ENCODE data around the gene DR1. TPM values are rescaled to one million over a fixed set of nuclear protein-coding genes. Genes with fewer than 3 reads are reported as not detected.

Gene DR1
- total and polyA plus RNA-seq, 2 of the 4 experiments (the other 2 are of a cell fraction), result 27.1 to 39.4 TPM

DNA sequence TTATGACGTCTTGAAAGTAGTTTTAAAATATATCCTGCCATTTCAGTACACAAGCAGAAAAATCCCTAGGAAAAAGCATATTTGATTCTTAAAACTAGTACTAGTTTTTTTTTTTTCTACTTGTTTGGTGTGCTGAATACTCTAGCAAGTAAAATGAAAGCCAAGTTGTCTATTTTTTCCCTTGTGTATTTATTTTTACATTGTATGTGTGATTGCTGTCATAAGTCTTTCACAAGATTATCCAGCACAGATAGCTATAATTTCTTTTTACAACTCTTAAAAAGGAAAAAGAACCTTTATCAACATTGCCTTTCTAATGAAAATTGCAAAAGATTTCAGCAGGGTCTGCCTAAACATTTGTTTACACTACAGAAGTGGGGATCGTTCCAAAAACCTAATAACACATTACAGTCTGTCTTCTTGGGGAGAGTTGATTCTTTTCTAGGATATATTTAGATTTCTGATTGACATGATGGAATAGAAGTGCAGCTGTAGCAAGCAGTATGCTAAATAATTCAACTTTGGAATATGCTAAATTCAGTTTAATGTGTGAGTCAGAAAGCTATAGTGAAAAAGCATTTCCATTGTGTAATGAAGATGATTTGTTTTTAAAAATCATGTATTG is 2.5 kb downstream of the DR1 start (continued):
- no peak for TF ChIP-seq RFX5 (IDR thresholded peaks at IDR 0.05; ENCODE audit: low read depth, low read length)

DNA sequence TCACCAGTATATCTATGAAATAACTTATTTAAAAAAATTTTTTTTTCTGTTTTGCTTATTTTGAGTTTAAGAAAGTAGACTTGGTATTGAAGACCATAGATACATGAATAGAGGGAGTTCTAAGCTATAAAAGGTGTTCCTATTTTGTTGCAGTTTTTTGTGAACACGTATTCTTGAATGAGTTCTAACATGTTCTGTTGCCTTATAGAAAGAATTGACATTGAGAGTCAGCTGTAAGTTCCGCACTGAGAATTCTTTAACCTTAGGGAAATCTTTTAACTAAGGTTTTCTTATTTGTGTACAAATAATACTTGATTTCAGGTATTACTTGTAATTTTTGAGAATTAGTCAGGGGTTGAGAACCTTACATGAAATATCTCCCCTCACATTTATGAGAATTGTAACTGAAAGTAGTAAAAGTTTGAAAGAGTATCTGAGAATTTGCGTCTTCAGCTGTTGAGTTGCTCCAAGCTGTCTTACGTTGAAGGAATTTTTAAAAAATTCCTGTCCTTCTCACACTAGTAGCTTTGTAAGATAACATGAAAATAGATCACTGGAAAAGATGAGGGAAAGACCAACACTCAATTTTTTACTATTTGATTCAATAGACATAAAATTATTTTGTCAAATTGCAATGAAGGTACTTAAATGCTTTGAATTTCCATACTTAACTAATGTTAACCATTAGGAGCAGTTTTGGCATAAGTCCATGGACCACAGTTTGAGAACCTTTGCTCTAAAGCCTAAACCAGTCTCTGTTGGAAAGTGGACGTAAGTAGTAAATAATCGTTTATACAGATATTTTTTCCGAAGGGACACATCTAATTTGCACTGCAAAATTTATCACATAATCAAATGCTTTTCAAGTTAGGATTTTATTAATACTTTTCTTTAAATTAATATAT is 3.8 kb downstream of the DR1 start:
- H3K9me1 ChIP-seq (ENCODE audit: insufficient read depth, low read length), result peaks cover 6% of the 10 kb centered on the region
- H3K14ac ChIP-seq (replicated peaks; ENCODE audit: low read depth, low read length), result 0 out of 2 replicates have a peak overlapping the region, but pooled peaks have one; percentile 30
- in situ Hi-C loops (cut with MboI; ENCODE audit: low sequenced_read_pairs), result no loop called here
- WGBS, 2 experiments (ENCODE audit: extremely low coverage in 2 of 2, insufficient read length in 1 of 2), result no CpG with 5 or more reads among the region's 7 CpGs
- no peak for TF ChIP-seq MXI1 (IDR thresholded peaks at IDR 0.05; ENCODE audit: borderline replicate concordance, low read depth, low read length)
- TF ChIP-seq NFE2L2 (IDR thresholded peaks at IDR 0.05; ENCODE audit: low read depth, low read length), result no peak
- TF ChIP-seq CEBPB (IDR thresholded peaks at IDR 0.05; ENCODE audit: low read depth, low read length), result no peak
- TF ChIP-seq BHLHE40 (IDR thresholded peaks at IDR 0.05; ENCODE audit: low read depth, low read length), result no peak
- TF ChIP-seq, protein P1, sequence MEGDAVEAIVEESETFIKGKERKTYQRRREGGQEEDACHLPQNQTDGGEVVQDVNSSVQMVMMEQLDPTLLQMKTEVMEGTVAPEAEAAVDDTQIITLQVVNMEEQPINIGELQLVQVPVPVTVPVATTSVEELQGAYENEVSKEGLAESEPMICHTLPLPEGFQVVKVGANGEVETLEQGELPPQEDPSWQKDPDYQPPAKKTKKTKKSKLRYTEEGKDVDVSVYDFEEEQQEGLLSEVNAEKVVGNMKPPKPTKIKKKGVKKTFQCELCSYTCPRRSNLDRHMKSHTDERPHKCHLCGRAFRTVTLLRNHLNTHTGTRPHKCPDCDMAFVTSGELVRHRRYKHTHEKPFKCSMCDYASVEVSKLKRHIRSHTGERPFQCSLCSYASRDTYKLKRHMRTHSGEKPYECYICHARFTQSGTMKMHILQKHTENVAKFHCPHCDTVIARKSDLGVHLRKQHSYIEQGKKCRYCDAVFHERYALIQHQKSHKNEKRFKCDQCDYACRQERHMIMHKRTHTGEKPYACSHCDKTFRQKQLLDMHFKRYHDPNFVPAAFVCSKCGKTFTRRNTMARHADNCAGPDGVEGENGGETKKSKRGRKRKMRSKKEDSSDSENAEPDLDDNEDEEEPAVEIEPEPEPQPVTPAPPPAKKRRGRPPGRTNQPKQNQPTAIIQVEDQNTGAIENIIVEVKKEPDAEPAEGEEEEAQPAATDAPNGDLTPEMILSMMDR (conservative IDR thresholded peaks at IDR 0.05; ENCODE audit: low read depth, low read length), result no peak
- TF ChIP-seq MAFK (IDR thresholded peaks at IDR 0.05; ENCODE audit: low read depth, low read length), result no peak
- TF ChIP-seq MAZ (IDR thresholded peaks at IDR 0.05; ENCODE audit: borderline replicate concordance, low read depth, low read length), result no peak
- TF ChIP-seq SMC3 (IDR thresholded peaks at IDR 0.05; ENCODE audit: low read depth, low read length), result no peak
- no TSS peak for BruUV-seq (replicated peaks)
- H3K4me1 ChIP-seq (ENCODE audit: control insufficient read depth, insufficient read depth, low read length), result 0 out of 2 replicates have a peak, but pooled peaks cover 3% of the 10 kb centered on the region
- H2BK15ac ChIP-seq (ENCODE audit: low read depth, low read length), result no peak overlapping the region
- intact Hi-C loops (cut with micrococcal nuclease), result loop anchor here (2.0 to 5.0 kb wide), 2 partner anchors 169 to 498 kb away; partner anchors contain the start of genes CCDC18 and TMED5
- no peak overlapping the region for H4K91ac ChIP-seq (ENCODE audit: insufficient read depth, low read depth, low read length)
- 0 out of 2 replicates have a peak overlapping the region, but pooled peaks have one; percentile 69 for H3K23ac ChIP-seq (ENCODE audit: low read depth, low read length)
- ATAC-seq (ENCODE audit: low read depth) (no peak), DNase-seq (no peak)
- no peak overlapping the region for H3K4ac ChIP-seq (ENCODE audit: low read depth, low read length)
- peaks cover 39% of the 10 kb centered on the region for H4K20me1 ChIP-seq (ENCODE audit: insufficient read depth, low read length)
- ChIA-PET CTCF (interaction anchor here (0.6 to 2.0 kb wide), 2 partner anchors 45 to 135 kb away, joined by 3 to 5 read pairs; no protein-coding TSS in a partner anchor), POLR2A (ENCODE audit: unreplicated experiment) (no interaction called here)
- no peak overlapping the region for H3K18ac ChIP-seq (ENCODE audit: low read depth, low read length)
- H4K5ac ChIP-seq (ENCODE audit: low read depth, low read length), result no peak overlapping the region
- H3K27me3 ChIP-seq (ENCODE audit: control insufficient read depth, insufficient read depth, low read length), result no peaks in the 10 kb centered on the region
- 0 out of 2 replicates have a peak overlapping the region, but pooled peaks have one; percentile 24 for H3K4me3 ChIP-seq (ENCODE audit: insufficient read depth, low read depth, low read length)
- dilution Hi-C loops (cut with HindIII; ENCODE audit: low sequenced_read_pairs, unreplicated experiment), result no loop called here
- H3K4me2 ChIP-seq (ENCODE audit: low read depth, low read length), result peak overlapping the region; percentile 92
- H2BK20ac ChIP-seq (ENCODE audit: low read depth, low read length), result no peak overlapping the region
- no peak overlapping the region for H4K8ac ChIP-seq (ENCODE audit: low read depth in 2 of 2, low read length in 2 of 2)
- no peak overlapping the region for H2AK9ac ChIP-seq (replicated peaks; ENCODE audit: low read depth, low read length, poor library complexity)
- no peak overlapping the region for H3K27ac ChIP-seq (ENCODE audit: insufficient read depth, low read length)
- H2BK120ac ChIP-seq (ENCODE audit: low read depth, low read length), result no peak overlapping the region
- H2BK5ac ChIP-seq (ENCODE audit: low read depth, low read length, poor library complexity, severe bottlenecking), result no peak overlapping the region
- no peak overlapping the region for H2AK5ac ChIP-seq (ENCODE audit: low read depth, low read length)
- H3K56ac ChIP-seq (ENCODE audit: extremely low read depth, insufficient read depth, low read length), result no peak overlapping the region
- H2AFZ ChIP-seq (replicated peaks; ENCODE audit: low read length, poor library complexity), result no peak overlapping the region
- peaks cover 3% of the 10 kb centered on the region; the same call in 1 of the 2 replicates for H3K36me3 ChIP-seq (ENCODE audit: control insufficient read depth, insufficient read depth, low read length)
- 0 out of 2 replicates have a peak overlapping the region, but pooled peaks have one; percentile 54 for H3K9ac ChIP-seq (ENCODE audit: low read depth, low read length)
- H3K79me1 ChIP-seq (ENCODE audit: low read depth in 1 of 2, low read length in 2 of 2), result peaks cover 8 to 38% of the 10 kb centered on the region in 2 experiments
- H3K9me3 ChIP-seq (ENCODE audit: control insufficient read depth, insufficient read depth, low read length), result no peaks in the 10 kb centered on the region
